Activated T-cell treated with anti-CD3 and anti-CD28 coated beads, Interleukin-2, amount 50 U/mL, for 4 hours (primary cell): ENCODE data around the gene SURF4. TPM values are rescaled to one million over a fixed set of nuclear protein-coding genes. Genes with fewer than 3 reads are reported as not detected.

ENCODE experiments used
- ATAC-seq, 2 donors: fragments of 200-7000 bp; cut with Tn5 transposase; one replicate each; pipeline ENCODE4 v1.10.0; 2021
- DNase-seq: peaks from one replicate; pipeline ENCODE4 v3.0.0-alpha.2; 2020
- H3K27me3 Mint-ChIP-seq: one replicate; pipeline ENCODE4 v1.8.0; 2021; ENCODE audit warnings: low read depth, mixed read lengths
- H3K36me3 Mint-ChIP-seq: one replicate; pipeline ENCODE4 v1.8.0; 2022; ENCODE audit warnings: mixed read lengths; ENCODE audit not compliant: insufficient read depth
- H3K4me1 Mint-ChIP-seq: one replicate; pipeline ENCODE4 v1.8.0; 2021; ENCODE audit warnings: low read depth, mixed read lengths
- H3K4me3 Mint-ChIP-seq: one replicate; pipeline ENCODE4 v1.8.0; 2021; ENCODE audit warnings: mild to moderate bottlenecking, moderate library complexity, mixed read lengths
- H3K9me3 Mint-ChIP-seq: one replicate; pipeline ENCODE4 v1.8.0; 2021; ENCODE audit warnings: mixed read lengths
- total RNA-seq, 3 donors: library from RNA; stranded (reverse); gene quantifications; one replicate each; pipeline ENCODE4 v1.2.1, GENCODE V29; 2021

The SURF4 gene
- total RNA-seq, 3 donors from 2014 or later: 235 to 292 (median 255) TPM

GRCh38 chr9:133374612-133375115 lies 1.2 kb downstream of the SURF4 start:
- peak in 1 of 2 donors; percentile 1 for ATAC-seq
- peaks cover 51% of the 10 kb centered on the region for H3K4me1 Mint-ChIP-seq
- peaks cover 25% of the 10 kb centered on the region for H3K36me3 Mint-ChIP-seq
- H3K4me3 Mint-ChIP-seq: peak overlapping the region; percentile 98
- no peak for DNase-seq
- H3K9me3 Mint-ChIP-seq: no peaks in the 10 kb centered on the region
- H3K27me3 Mint-ChIP-seq: no peaks in the 10 kb centered on the region

DNA sequence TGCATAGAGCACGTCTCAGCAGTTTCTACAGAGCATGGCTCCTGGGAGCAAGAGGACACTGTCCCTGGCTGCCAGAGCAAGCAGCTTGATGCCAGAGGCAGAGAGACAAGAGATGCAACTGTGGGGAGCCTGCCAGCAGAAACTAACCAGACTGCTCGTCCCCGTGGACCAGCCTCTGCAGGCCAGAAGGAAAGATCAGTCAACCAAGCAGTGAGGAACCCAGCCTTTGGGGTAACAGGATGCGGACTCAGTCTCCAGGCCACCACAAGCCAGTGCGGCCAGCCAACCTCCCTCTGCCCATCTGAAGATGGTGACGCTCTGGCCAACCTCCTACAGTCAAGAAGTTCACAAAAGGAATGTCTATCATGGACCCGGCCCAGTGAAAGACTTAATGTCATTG lies 3.7 kb downstream of the SURF4 start:
- peaks cover 39% of the 10 kb centered on the region for H3K36me3 Mint-ChIP-seq
- H3K9me3 Mint-ChIP-seq: no peaks in the 10 kb centered on the region
- ATAC-seq: no peak

DNA sequence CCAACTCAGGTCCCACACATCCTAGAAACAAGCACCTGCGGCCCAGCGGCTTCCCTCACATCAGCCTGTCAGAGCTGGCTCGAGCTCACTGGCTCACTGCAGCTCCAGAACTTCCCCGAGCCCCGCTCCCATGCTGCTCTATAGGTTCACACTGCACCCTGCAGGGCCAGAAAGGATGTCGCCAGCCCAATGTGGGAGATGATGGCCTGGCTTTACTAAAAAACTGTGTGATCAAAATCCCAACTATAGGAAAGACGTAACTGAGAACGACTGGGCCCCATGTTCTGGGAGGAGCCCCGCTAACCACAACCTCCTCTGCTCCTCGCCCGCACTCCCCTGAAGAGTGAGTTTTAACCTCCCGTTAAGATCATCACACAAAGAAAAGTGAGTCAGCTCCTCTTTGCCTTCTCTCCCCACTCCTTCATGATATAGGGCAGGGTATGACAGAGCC lies 4.6 kb downstream of the SURF4 start:
- Mint-ChIP-seq H3K4me1 (peaks cover 66% of the 10 kb centered on the region), H3K36me3 (peaks cover 39% of the 10 kb centered on the region)
- ATAC-seq: peak; percentile 69 to 73

More for the DNA sequence above, 3.7 kb downstream of the SURF4 start:
- Mint-ChIP-seq H3K4me1 (peaks cover 66% of the 10 kb centered on the region), H3K4me3 (peak overlapping the region; percentile 98), H3K27me3 (no peaks in the 10 kb centered on the region)
- no peak for DNase-seq

DNA sequence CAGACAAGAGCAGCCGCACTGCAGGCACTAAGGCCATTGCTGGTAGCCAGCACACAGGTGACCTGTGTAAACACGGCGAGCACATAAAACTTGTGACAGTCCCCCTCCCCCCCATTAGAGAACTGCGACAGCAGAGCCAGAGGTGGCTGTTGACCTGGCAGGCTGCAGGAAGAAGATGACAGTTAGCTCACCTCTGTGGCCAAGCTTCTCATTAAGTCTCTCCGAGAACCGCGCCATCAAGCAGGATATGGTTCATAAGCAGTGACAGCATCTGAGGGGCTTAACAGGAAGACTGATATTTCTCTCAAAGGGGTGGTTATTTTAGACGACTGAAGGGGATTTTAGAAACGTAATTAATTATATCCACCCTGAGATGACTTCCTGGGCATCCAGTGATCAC lies 5.2 kb downstream of the SURF4 start:
- ATAC-seq (peak; percentile 23 to 25), DNase-seq (peak; percentile 41)
- Mint-ChIP-seq H3K27me3 (no peaks in the 10 kb centered on the region), H3K36me3 (peaks cover 42% of the 10 kb centered on the region), H3K9me3 (no peaks in the 10 kb centered on the region), H3K4me3 (peak overlapping the region; percentile 98), H3K4me1 (peaks cover 70% of the 10 kb centered on the region)

More for the DNA sequence above, 4.6 kb downstream of the SURF4 start:
- no peaks in the 10 kb centered on the region for H3K27me3 Mint-ChIP-seq
- H3K4me3 Mint-ChIP-seq: peak overlapping the region; percentile 98
- DNase-seq: peak; percentile 64
- H3K9me3 Mint-ChIP-seq: no peaks in the 10 kb centered on the region

DNA sequence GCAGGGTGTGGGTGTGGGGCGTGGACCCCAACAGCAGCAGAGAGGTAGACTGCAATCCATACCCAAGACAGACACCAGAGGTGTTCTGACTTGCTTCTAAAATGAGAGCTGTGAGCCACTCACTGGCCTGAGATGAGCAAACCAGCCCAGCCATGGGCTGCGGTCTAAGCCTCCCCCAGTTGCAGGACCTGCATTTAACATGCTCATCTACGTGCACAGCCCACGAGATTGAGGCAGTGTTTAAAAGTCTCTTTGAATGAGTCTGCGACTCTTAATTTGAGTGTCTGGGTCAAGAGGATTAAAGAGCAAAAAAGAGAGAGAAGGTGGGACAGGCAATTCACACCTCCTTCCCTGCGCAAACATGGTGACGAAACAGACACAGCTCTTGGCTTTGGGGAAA lies 5.9 kb downstream of the SURF4 start:
- DNase-seq (no peak), ATAC-seq (peak in 1 of 2 donors; percentile 25)
- no peaks in the 10 kb centered on the region for H3K27me3 Mint-ChIP-seq

DNA sequence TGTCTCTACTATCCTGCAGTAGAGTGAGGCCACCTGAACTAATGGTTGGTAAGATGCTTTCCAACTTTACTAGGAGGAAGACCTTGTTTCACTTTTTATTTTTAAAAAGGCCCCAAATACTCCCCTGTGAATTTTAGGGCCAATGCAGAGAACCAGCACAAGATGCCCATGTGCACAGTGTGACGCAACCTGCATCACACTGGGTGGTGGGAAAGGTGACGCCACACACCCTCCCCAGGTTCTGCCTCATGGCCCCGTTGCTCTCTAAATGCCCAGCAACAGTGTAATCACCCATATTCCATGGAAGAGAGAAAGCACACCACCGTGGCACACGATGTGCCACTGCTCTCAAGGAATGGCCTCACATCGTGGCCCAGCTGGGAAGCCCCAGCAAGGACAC lies 6.4 kb downstream of the SURF4 start:
- Mint-ChIP-seq H3K36me3 (peaks cover 38% of the 10 kb centered on the region), H3K4me1 (peaks cover 69% of the 10 kb centered on the region), H3K4me3 (peak overlapping the region; percentile 98), H3K9me3 (no peaks in the 10 kb centered on the region), H3K27me3 (no peaks in the 10 kb centered on the region)
- no peak for ATAC-seq
- no peak for DNase-seq

More for the DNA sequence above, 5.9 kb downstream of the SURF4 start:
- Mint-ChIP-seq H3K9me3 (no peaks in the 10 kb centered on the region), H3K4me1 (peaks cover 72% of the 10 kb centered on the region), H3K36me3 (peaks cover 42% of the 10 kb centered on the region), H3K4me3 (peak overlapping the region; percentile 98)

- H3K4me1 Mint-ChIP-seq: peaks cover 68% of the 10 kb centered on the region
- peaks cover 45% of the 10 kb centered on the region for H3K36me3 Mint-ChIP-seq
- H3K4me3 Mint-ChIP-seq: peak overlapping the region; percentile 98
- no peaks in the 10 kb centered on the region for H3K9me3 Mint-ChIP-seq
- DNase-seq: no peak
- H3K27me3 Mint-ChIP-seq: no peaks in the 10 kb centered on the region
- no peak for ATAC-seq
Observed at GRCh38 chr9:133368249-133368881, 7.5 kb downstream of the SURF4 start.

GRCh38 chr9:133367778-133368177 lies 8.1 kb downstream of the SURF4 start:
- Mint-ChIP-seq H3K27me3 (no peaks in the 10 kb centered on the region), H3K4me1 (peaks cover 62% of the 10 kb centered on the region), H3K4me3 (no peak overlapping the region), H3K36me3 (peaks cover 48% of the 10 kb centered on the region), H3K9me3 (no peaks in the 10 kb centered on the region)
- no peak for ATAC-seq
- no peak for DNase-seq

DNA sequence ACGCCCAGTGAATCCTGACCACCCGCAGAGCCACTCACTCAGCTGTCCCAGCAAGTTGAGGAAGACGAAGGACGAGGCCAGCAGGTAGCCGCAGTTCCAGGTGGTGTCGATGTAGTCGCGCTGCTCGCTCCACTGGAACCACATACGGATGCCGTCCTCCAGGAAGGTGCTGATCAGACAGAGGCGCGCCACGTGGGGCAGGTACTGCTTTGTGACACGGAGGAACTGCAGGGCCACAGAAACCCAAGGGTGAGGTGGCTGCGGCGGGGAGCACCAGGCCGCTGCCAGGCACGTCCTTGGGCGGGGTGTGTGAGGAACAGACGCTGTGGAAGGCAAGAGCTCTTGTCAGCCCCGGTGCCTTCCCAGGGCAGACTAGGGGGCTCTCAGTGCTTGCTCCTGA lies 8.6 kb downstream of the SURF4 start:
- Mint-ChIP-seq H3K27me3 (no peaks in the 10 kb centered on the region), H3K4me3 (no peak overlapping the region), H3K9me3 (no peaks in the 10 kb centered on the region), H3K36me3 (peaks cover 49% of the 10 kb centered on the region), H3K4me1 (peaks cover 56% of the 10 kb centered on the region)
- ATAC-seq (no peak), DNase-seq (no peak)

GRCh38 chr9:133366435-133366834 lies 9.4 kb downstream of the SURF4 start:
- DNase-seq: no peak
- peaks cover 53% of the 10 kb centered on the region for H3K36me3 Mint-ChIP-seq

DNA sequence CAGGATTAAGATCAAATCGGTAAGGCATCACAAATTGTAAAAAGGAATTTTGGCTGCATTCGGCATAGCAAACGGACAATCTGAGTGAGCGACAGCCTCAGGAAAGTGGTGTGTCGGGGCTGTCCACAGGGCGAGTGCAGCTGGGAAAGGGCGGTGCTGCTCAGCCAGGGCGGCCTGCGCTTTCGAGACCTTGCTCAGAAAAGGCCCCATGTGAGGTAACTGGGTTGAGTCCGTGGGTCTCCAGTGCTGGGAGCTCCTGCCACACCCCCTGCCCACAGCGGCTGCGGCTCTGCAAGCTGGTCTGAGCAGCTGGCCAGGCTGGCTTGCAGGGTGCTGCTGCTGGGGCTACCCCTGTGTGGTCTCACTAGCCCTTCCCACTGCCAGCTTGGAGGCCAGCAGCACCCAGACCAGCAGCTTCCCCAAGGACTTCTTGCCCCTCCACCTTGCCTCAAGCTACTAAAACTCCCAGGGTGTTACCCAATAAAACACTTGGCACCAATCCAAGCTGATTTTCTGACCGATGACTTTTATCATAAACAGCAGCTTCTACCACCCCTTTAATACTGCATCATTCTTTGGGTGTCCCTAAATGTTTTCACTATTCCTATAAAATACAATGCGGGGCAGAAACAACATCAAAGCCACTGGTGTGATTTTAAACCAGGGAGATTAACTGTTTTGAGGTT lies 13.4 kb downstream of the SURF4 start:
- peaks cover 47% of the 10 kb centered on the region for H3K4me1 Mint-ChIP-seq
- ATAC-seq: no peak
- H3K36me3 Mint-ChIP-seq: peaks cover 33% of the 10 kb centered on the region
- no peak for DNase-seq
- no peak overlapping the region for H3K4me3 Mint-ChIP-seq
- no peaks in the 10 kb centered on the region for H3K27me3 Mint-ChIP-seq
- no peaks in the 10 kb centered on the region for H3K9me3 Mint-ChIP-seq

More at GRCh38 chr9:133366435-133366834, 9.4 kb downstream of the SURF4 start:
- Mint-ChIP-seq H3K4me3 (no peak overlapping the region), H3K4me1 (peaks cover 50% of the 10 kb centered on the region), H3K27me3 (no peaks in the 10 kb centered on the region), H3K9me3 (no peaks in the 10 kb centered on the region)
- no peak for ATAC-seq

DNA sequence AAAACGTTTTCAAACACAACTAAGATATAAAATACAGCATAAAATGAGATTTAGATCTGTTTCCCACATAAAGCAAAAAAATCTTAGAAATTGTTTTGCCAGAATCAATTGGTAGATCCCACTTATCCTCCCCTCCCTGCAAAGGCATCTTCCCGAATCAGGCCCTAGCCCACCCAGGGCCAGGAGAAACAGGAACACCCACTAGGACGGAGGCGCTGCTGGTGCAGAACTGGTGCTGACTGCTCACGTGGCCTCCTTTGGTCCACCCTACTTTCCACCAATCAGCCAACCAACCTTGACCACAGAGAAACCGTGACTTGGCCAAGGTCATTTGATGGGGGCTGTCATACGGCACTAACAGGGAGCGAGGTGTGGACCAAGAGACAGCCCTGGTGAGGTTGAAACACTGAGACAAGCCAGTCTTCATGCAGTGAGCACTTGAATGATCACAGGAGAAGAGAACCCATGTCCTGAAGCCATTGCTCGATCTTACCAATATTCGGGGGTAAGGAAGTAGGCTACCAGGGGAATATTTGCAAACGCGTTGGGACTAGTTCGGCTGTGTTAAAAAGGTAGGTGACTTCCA lies 14.3 kb downstream of the SURF4 start:
- Mint-ChIP-seq H3K4me1 (peaks cover 49% of the 10 kb centered on the region), H3K4me3 (no peak overlapping the region), H3K9me3 (no peaks in the 10 kb centered on the region), H3K36me3 (peaks cover 33% of the 10 kb centered on the region), H3K27me3 (no peaks in the 10 kb centered on the region)
- ATAC-seq: no peak
- no peak for DNase-seq

GRCh38 chr9:133360400-133361393 lies 15.2 kb downstream of the SURF4 start:
- H3K36me3 Mint-ChIP-seq: peaks cover 30% of the 10 kb centered on the region
- ATAC-seq: no peak
- peak overlapping the region; percentile 30 for H3K4me3 Mint-ChIP-seq
- H3K9me3 Mint-ChIP-seq: no peaks in the 10 kb centered on the region
- H3K4me1 Mint-ChIP-seq: peaks cover 45% of the 10 kb centered on the region
- H3K27me3 Mint-ChIP-seq: no peaks in the 10 kb centered on the region
- no peak for DNase-seq
